GM18909 (cell line): ENCODE data around the gene ZC3H10.
"Not testable (repeated sequence)": the region's sequence is repeated elsewhere in the genome, so short reads cannot be mapped to it uniquely, and the experiment has no call there.

Experiments
- ATAC-seq: cut with Tn5 transposase; IDR thresholded peaks from one replicate; pipeline ENCODE4 v1.9.1; 2021; ENCODE audit warnings: mild to moderate bottlenecking; ENCODE audit not compliant: unreplicated experiment, poor library complexity

ZC3H10 gene

GRCh38 chr12:56117778-56118687 is at the start of gene ZC3H10:
ZC3H10 (plus strand) TSS chr12:56118266; CDS start chr12:56120563, 2,297 bp downstream.
- peak; percentile 82 for ATAC-seq

GRCh38 chr12:56071648-56072047 is 46.4 kb upstream of the ZC3H10 start:
- no peak for ATAC-seq

- no peak for ATAC-seq
These were observed 43.7 kb upstream of the ZC3H10 start for GRCh38 chr12:56074396-56074795.

GRCh38 chr12:56077966-56078365 is 40.1 kb upstream of the ZC3H10 start:
- ATAC-seq = not testable (repeated sequence)

GRCh38 chr12:56078427-56078826 is 39.6 kb upstream of the ZC3H10 start:
- no peak for ATAC-seq

- peak; percentile 77 for ATAC-seq
These were observed 38.9 kb upstream of the ZC3H10 start for GRCh38 chr12:56078931-56079722.

GRCh38 chr12:56079723-56080555 is 38.1 kb upstream of the ZC3H10 start, which contains the start of gene ERBB3:
ERBB3 (plus strand) TSS chr12:56080165; CDS start chr12:56080301, 136 bp downstream.
- peak; percentile 30 for ATAC-seq

- no peak for ATAC-seq
These were observed 37.4 kb upstream of the ZC3H10 start for GRCh38 chr12:56080556-56081138.

GRCh38 chr12:56081393-56082347 is 36.4 kb upstream of the ZC3H10 start:
- ATAC-seq = no peak

- no peak for ATAC-seq
These were observed 35.7 kb upstream of the ZC3H10 start for GRCh38 chr12:56082382-56082781.

GRCh38 chr12:56082967-56083366 is 35.1 kb upstream of the ZC3H10 start:
- ATAC-seq = no peak

- ATAC-seq = no peak
These were observed 33.0 kb upstream of the ZC3H10 start for GRCh38 chr12:56084958-56085543.

GRCh38 chr12:56086096-56086495 is 32.0 kb upstream of the ZC3H10 start:
- no peak for ATAC-seq

GRCh38 chr12:56086608-56087007 is 31.5 kb upstream of the ZC3H10 start:
- no peak for ATAC-seq

GRCh38 chr12:56087220-56087619 is 30.8 kb upstream of the ZC3H10 start:
- ATAC-seq = no peak

GRCh38 chr12:56097738-56098137 is 20.3 kb upstream of the ZC3H10 start:
- no peak for ATAC-seq

- no peak for ATAC-seq
These were observed 19.5 kb upstream of the ZC3H10 start for GRCh38 chr12:56098592-56098991.

- no peak for ATAC-seq
These were observed 18.3 kb upstream of the ZC3H10 start for GRCh38 chr12:56099787-56100186.
